HG03460 (cell line): ENCODE measurements around the gene CADPS.
"Not testable (repeated sequence)": the region's sequence is repeated elsewhere in the genome, so short reads cannot be mapped to it uniquely, and the experiment has no call there.

Experiments used
- ATAC-seq: cut with Tn5 transposase; IDR thresholded peaks from one replicate; pipeline ENCODE4 v1.9.1; 2021; ENCODE audit not compliant: unreplicated experiment

The CADPS gene

DNA sequence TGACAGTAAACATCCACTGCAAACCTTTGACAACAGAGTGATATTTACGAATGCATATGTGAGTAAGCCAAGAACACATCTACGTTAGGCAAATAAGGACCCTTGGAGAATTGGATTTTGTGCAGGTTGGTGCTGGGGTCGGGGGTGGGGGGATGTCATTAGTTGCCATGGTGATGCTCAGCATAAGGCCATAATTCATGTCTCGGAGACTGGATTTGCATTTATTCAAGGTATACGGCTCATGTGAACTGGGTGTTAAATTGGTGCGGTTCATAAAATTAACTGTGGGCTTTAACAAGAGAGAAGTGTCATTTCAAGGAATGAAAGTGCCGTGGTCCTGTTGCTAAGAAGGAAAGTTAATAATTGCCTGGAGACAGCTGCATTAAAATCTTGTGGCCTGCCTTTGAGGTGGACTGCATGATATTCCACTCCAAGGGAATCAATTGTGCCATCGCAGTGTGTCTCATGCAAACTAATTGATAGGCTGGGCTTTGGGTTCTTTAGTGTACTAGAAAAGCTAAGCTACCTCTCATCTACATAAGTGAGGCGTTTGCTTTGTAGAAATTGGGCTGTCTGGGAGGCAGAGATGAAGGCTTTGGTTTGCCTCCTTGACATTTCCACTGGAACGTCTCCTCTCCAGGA is 273.0 kb downstream of the CADPS start:
- no peak for ATAC-seq

DNA sequence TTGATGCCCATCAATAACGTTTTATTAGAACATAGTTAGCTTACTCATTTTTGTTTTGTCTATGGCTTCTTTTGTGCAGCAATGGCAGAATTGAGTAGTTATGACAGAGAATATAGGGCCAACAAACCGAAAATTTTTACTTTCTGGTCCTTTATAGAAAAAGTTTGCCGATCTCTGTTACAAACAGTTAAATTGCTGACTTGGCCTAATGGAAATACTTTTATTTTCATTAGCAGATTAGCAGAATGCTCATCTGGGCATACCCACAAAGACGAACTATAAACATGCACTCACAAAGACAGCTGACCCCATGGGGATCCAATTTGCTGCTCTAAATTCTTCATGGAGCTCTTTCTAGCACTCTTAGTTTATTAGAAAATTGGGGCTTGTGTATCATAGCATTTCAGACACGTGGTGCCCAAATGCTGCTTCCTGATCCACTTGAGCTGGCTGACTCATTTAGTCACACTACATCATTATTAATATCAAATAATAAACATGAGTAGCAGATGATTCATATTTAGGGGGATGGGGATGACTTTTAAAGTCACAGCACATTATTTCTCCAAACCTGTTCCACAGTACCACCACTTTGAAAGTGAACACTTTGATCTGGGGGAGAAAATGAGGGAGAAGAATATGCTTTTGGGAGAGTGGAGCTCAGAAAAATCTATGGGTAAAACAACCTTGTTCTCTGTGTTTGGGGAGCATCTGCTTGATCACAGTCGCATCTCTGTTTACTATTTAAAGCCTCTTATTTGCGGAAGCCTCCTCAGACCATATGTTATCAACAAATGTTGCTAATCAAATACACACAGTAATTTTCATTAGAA is 273.8 kb downstream of the CADPS start:
- ATAC-seq: no peak

DNA sequence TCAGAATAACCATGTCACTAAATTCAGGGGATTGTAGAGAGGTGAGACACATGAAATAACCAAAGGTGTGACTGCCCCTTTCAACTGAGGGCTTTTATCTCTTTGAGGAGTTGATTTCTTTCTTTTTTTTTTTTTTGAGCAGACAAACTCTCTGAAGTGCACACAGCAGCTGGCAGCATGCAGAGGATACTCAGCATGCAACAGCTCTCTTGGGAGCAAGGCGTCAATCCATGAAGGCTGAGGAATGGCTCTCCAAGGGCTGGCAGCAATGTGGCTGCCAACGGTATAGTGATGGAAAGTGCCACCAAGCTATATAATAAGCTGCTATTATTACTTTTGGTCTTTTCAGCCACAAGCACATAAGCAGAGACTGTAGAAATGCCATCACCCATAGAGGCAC is 275.2 kb downstream of the CADPS start:
- ATAC-seq: no peak

DNA sequence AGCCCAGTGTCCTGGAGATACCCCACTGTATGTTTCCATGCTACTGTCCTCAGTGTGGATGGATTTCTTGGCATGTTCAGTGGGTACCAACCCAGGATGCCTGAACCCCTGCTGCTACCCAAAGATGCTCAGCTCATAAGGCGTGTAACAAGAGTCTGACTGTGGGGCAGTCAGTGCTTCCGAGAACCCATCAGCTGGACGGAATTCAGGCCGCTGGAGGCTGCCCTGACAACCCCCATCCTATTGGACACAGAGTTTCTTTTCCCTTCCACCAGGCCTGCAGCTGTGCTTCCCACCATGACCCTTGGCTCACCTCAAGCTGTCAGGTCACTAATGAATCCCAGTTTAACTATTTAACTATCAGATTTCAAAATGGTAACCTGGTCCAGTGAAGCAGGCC is 277.7 kb downstream of the CADPS start:
- no peak for ATAC-seq

DNA sequence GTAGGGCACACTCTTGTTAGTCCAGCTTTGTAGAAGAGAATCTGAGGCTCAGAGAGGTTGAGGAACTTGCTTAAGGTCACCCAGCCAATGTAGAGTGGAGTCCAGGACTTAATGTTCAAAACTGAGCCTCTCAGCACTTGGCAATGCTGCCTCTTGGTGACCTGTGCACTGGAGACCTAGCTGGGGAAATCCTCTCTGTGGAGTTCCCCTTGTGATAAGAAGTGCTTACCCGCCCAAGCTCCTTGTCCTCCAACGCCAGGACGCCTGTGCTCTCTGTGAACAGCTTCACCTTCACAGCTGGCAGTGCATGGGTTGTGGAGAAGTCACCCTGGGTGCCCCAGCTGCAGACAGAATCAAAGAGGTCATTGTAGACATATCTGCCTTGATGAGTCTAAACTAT is 282.8 kb downstream of the CADPS start:
- ATAC-seq: no peak

DNA sequence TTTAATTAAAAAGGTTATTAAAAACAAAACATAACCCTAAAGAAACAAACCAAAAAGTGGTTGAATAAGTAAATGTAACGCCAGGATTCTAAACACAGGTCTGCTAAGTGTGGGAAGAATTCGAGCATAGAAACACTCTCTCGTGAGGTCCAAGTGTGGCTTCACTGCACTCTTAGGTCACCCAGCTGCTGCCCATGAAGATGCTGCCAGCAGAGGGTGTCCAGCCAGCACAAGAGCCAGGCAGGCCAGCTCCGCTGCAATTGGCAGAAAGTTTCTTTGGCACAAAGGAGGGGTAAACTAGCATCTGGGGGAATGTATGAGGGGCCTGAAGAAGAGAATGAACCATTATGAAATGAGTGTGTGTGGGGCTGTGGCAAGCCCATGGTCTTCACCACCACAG is 286.1 kb downstream of the CADPS start:
- no peak for ATAC-seq

DNA sequence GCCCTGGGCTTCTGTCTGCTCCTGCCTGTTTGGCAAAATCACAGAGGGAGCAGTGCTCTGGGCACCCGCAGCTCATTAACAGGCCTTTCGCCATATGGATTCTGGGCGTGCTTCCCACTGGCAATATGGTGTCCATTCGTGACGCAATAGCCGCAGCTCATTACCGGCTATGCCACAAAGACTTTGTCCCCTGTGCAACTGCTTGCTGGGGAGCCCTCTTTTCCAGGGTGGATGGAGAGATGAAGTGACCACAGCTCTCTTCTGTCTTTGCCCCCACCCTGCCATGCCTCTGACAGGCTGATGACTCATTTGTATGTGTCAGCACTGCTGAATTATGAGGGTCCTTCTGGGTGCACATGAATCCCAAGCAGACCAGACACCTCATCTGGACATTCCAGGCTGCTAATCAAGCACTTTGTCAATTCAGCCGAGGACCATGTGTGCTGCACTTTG is 287.6 kb downstream of the CADPS start:
- no peak for ATAC-seq

DNA sequence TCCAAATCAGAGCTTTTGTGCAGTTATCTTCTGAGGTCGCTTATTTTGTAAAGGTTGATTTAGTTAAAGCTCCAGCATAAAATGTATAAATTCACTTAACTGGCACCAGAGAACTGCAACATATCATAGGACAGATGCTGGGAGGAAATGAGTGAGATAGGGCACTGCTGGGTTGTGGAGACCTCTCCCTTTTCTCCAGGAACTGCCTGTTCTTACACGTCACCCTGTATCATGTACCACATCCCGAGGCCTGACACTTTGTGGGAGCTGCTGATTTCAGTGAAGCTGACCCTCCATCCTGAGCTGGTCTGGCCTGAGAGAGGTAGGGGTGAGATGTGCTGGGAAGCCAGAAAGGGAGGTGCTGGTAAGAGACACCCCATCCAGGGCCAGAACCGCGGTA is 288.0 kb downstream of the CADPS start:
- no peak for ATAC-seq

DNA sequence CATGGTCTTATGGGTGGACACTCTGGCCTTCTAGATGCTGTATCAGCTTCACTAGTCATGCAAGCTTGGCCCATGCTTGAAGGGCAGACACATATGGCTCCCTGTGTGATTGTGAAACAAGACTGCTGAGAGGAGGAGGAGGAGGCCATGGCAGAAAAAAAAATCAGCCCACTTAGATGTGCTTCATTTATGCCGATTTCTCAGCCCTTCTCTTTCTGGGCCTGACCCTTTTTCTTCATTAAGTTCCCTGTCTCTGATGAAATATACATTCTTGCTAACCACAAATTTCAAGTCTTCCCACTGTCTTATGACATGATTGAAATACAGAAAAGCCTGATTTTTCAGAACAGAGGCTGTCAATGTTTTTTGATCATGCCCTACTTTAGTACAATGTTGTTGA is 288.9 kb downstream of the CADPS start:
- ATAC-seq: no peak

DNA sequence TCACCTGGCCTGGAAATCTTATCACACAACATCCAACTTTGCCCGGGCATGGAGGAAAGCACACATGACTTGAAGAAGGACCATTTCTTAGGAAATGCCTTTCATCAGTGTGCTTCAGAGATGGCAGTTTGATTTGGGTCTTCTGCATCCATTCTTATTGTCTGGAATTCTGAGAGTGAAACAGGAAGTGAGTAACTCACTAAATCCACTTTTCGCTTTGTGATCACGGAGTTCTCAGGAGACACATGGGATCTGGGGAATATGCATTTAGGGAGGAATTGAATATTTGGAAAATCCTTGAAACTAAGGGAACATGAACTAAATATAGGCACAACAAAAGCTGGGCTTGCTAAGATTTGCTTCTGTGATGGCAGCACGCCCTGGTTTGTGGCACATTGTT is 289.4 kb downstream of the CADPS start:
- no peak for ATAC-seq

DNA sequence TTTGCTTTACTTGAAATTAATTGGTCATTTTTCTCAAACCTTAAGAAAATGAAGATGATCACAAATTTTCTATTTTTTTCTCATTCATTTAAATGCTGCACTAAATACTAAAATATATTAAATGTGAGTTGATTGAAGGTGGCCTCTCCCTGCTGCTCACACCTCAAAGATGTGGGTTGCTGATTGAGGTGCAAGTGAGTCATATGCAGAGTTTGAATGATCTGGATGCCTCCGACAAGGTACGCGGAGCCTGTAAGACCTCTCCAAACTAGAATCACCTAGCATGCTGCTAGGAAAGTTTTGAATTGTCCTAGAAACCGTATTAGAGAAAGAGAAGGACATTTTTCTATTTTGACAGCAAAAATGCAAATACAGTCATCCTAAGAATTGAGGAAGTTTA is 290.6 kb downstream of the CADPS start:
- ATAC-seq: no peak

DNA sequence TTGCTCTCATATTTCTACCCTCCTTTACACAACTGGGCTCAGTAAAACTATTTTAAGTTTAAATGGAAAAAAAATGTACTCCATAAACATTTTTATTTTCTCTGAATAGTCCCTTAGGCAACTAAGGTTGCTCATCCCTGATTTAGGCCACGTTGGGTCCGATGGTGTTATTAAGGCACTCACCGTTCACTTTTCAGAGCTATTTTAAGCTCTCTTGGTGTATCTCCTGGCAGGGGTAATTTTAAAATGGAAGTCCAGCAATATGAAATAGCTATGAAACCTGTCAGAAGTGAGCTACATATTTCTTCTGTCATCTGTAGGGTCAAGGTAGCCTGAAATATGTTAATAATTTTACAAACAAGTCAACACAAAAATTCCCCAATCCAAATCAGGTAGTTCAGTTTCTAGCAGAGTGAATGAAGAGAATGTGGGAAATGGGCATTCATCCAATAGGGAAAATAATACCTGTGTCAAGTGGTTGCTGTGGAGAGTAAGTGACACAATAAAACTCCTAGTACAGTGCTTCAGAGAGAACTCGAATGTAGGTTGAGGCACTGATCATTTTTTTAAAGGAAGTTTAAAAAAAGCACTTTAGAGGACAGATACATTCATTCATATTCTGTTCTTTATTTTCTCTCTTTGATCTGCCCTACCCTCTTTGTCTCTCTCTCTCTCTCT is 292.6 kb downstream of the CADPS start:
- ATAC-seq: no peak

DNA sequence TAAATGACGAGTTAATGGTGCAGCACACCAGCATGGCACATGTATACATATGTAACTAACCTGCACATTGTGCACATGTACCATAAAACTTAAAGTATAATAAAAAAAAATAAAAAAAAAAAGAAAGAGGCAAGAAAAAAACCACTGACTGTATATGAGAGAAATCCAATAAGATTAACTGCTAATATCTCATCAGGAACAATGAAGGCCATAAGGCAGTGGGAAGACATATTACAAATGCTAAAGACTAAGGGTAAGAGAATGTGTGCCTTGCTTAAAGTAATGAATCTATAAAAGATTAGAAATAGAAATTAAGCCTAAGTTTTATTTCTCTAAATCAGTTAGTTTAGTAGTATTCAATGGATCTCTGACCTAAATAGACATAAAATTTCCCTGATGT is 294.7 kb downstream of the CADPS start:
- ATAC-seq: not testable (repeated sequence)

DNA sequence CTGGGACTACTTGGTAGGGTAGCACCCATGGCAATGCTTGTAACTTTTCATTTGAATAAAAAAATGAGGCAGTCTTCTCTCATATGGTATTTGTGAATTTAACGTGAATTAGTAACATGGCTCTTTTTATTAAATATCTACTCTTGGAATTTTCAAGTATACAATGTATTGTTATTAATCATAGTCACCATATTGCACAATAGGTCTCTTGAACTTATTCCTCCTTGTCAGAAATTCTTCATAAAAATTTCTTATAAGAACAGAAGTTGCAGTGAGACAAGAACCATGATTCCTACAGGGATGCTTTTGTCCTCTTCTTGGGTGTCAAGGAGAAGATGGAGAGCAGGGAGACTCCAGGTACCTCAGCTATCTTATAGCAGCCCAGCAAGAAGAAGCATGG is 298.1 kb downstream of the CADPS start:
- no peak for ATAC-seq

DNA sequence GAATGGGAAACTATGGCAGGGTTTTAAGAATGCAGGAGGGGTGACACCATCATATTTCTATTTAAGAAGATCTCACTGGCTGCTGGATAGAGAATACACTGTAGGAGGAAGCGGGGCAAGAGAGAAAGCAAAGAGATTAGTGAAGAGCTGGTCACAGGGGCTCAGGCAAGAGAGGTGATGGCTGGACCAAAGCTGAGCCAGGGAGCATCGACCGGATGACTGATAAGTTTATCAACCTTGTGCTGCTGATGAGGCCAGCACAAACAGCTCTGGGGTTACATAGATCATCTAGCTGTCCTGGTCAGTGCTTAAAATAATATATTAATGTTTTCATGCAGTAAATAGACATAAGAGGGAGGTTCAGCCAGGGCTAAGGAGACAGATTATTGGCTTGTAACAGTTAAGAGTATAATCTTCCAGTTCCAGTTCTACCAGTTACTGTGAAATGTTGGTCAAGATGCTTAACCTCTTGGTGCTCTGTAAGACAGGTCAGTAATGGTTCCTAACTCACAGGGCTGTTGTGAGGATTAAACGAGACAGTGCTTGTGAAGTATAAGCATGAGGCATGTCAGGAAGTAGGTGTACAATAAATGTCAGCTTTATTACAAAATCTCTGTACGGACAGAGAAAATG is 300.8 kb downstream of the CADPS start:
- no peak for ATAC-seq

DNA sequence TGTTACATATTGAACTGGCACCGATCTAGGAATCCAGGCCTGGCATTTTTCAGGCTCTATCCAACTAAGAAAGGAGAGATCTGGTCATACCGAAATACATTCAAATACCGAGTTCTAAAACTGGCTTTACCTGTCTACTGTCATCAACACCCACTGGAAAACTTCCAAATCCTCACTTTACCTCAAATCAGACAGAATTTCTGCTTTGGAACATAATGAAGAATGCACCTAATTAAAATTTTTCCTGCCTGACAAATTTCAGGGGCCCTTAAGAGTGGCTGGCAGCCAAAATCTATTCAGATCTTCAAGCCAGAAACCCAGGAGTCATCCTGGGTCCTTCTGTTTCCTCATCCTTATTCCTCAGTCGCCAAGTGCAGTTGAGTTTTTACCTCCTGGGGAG is 303.3 kb downstream of the CADPS start:
- no peak for ATAC-seq

DNA sequence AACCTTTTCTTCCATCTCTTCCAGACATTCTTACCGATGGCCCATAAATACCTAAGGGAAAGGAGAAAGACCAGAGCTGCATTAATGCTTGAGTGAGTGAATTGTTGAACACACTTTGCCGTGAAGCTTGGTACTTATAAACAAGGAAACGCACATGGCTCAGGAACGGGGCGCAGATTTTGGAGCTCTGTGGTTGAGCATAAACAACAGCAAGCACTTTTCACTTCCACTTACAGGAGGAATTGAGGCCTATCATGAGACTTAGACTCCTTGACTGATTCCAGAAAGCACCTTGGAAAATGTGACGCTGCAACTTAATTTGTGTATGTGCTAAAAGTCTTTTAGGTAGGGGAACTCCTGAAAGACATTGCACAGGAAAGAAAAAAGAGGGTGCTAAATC is 304.3 kb downstream of the CADPS start:
- ATAC-seq: no peak

DNA sequence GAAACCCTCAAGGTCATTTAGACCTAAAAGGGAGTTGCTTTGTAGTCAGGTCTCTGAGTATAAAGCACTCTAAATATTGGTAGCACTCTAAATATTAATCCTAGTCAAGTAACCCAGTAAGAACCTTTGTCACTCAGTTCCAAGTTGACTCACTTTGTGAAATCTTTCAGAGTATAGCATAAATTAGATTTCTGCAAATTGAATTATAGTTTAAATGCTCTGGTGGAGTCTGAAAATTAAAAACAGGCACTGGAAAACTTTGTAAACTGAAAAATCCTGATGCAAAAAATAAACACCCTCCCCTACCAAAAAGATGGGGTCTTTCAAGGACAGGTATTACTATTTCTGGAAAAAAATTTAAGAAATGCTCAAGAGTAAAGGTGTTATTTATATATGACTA is 305.6 kb downstream of the CADPS start:
- ATAC-seq: no peak

DNA sequence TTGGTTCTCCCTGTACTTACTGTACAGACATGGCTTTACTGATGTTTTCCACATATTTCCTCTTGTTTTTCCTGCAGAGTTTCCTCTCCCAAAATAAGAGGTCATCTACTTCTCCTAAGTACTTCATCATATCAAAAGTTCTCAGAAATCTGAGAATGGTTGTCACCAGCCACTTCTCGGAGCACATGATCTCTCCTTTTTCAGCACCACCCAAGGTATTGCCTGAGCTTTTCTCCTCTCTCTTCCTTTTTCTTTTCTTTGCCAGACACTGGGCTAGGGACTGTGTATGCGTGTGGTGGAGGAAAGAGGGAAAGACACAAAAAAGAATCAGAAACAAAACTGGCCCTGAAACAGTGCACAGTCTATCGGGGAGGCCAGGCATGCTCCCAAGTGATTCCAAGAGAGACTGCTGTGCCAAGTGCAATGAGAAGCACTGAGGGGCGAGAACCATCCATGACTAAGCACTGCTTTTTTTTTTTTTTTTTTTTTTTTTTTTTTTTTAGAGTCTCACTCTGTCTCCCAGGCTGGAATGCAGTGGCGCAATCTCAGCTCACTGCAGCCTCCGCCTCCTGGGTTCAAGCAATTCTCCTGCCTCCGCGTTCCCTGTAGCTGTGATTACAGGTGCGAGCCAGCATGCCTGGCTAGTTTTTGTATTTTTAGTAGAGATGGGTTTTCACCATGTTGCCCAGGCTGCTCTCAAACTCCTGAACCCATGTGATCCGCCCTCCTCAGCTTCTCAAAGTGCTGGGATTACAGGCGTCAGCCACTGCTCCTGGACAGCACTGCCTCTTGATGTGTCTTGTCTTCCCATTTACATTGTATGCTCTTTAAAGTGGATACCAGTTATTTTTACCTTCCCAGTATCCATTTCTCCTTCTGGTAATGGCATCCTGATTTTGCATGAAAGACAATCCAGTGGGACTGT is 307.9 kb downstream of the CADPS start:
- ATAC-seq: no peak

DNA sequence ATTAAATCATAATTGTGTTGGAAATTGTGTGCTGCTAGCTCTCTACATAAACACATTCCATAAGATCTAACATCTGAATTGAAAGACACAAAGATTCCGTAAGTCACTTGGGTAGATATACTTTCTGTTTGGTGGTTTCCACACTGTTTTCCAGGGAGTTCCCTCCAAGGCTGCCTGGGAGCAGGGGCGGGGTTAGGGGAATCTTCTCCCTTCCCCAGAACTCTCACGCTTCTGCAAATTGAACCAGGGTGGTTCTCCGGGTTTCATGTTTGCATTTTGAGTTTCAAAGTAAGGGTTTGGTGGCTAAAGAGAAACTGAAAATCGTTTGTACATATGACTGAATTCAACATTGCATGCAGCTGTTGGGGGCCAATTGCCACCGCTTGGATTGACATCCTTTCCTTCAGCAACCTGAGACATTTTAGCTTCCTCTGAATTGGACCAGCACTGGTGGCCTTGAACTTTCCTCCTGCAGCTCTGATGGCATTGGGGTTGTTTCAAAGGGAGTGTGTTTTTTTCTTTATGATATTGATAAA is 309.1 kb downstream of the CADPS start:
- no peak for ATAC-seq
